OCI-LY7 (cell line): ENCODE data around the gene PTPRQ. TPM values are rescaled to one million over a fixed set of nuclear protein-coding genes. Genes with fewer than 3 reads are reported as not detected.

Source experiments
- BruUV-seq: library from RNA; stranded (reverse); fragments of 400-500 nt; replicated peaks from 2 replicates; lab custom pipeline; 2021; lab: Mats Ljungman, UMichigan
- CTCF ChIA-PET: fragments of 300-600 bp; sonication (Branson Sonifier 250); formaldehyde crosslinking; loops from one replicate; lab custom pipeline; 2022; ENCODE audit warnings: antibody characterized with exemption; ENCODE audit not compliant: unreplicated experiment; lab: Charles Lee
- POLR2A ChIA-PET: fragments of 300-600 bp; sonication (Branson Sonifier 250); formaldehyde crosslinking; loops from one replicate; lab custom pipeline; 2022; ENCODE audit warnings: antibody characterized with exemption; lab: Charles Lee
- DNase-seq: peaks from one replicate; pipeline ENCODE4 v3.0.0-alpha.2; 2015; ENCODE audit warnings: low spot score
- H2AFZ ChIP-seq: fragments of 200-600 bp; sonication (generic), shearing (Covaris generic); 2 replicates; pipeline ENCODE4 v1.6.1; 2014; ENCODE audit warnings: mild to moderate bottlenecking, antibody characterized with exemption, low read length, moderate library complexity
- H3K27ac ChIP-seq: fragments of 200-600 bp; sonication (generic); 2 replicates; pipeline ENCODE4 v1.5.1; 2014; ENCODE audit warnings: mixed run types, low read depth, mild to moderate bottlenecking, moderate library complexity, low read length, inconsistent platforms; ENCODE audit not compliant: poor library complexity, severe bottlenecking
- H3K36me3 ChIP-seq: fragments of 200-600 bp; sonication (generic); 2 replicates; pipeline ENCODE4 v1.6.1; 2014; ENCODE audit warnings: mild to moderate bottlenecking, antibody characterized with exemption, low read length, moderate library complexity, mixed read lengths; ENCODE audit not compliant: insufficient read depth
- H3K4me1 ChIP-seq: fragments of 200-600 bp; sonication (generic); 2 replicates; pipeline ENCODE4 v1.5.1; 2014; ENCODE audit warnings: mild to moderate bottlenecking, low read length; ENCODE audit not compliant: insufficient read depth, poor library complexity, severe bottlenecking
- H3K4me2 ChIP-seq: fragments of 200-600 bp; sonication (generic); 2 replicates; pipeline ENCODE4 v1.6.1; 2014; ENCODE audit warnings: mild to moderate bottlenecking, low read length
- H3K4me3 ChIP-seq: fragments of 200-600 bp; sonication (generic); 2 replicates; pipeline ENCODE4 v1.5.1; 2014; ENCODE audit warnings: mild to moderate bottlenecking, low read depth, low read length; ENCODE audit not compliant: poor library complexity, severe bottlenecking
- H3K79me2 ChIP-seq: fragments of 200-600 bp; sonication (generic); 2 replicates; pipeline ENCODE4 v1.6.1; 2016; ENCODE audit warnings: low read depth, mild to moderate bottlenecking, low read length, moderate library complexity, mixed read lengths; ENCODE audit not compliant: insufficient read depth
- H3K9me2 ChIP-seq: fragments of 200-600 bp; sonication (generic); 2 replicates; pipeline ENCODE4 v1.6.1; 2016; ENCODE audit warnings: mild to moderate bottlenecking, low read length, mixed read lengths; ENCODE audit not compliant: insufficient read depth
- H3K9me3 ChIP-seq: fragments of 200-600 bp; sonication (generic); 2 replicates; pipeline ENCODE4 v1.6.1; 2014; ENCODE audit warnings: mild to moderate bottlenecking, mixed run types, low read length, mixed read lengths
- H4K20me1 ChIP-seq: fragments of 200-600 bp; sonication (generic); 2 replicates; pipeline ENCODE4 v1.6.1; 2014; ENCODE audit warnings: mild to moderate bottlenecking, antibody characterized with exemption, low read length, moderate library complexity, mixed read lengths; ENCODE audit not compliant: insufficient read depth
- CTCF ChIP-seq: fragments of 200-600 bp; sonication (generic); conservative IDR thresholded peaks from 2 replicates; pipeline ENCODE4 v1.5.1; 2014; ENCODE audit warnings: mild to moderate bottlenecking, antibody characterized with exemption, low read length, moderate library complexity, mixed read lengths
- EZH2phosphoT487 ChIP-seq: fragments of 200-600 bp; sonication (generic); IDR thresholded peaks from 2 replicates; pipeline ENCODE4 v1.6.1; 2018; ENCODE audit warnings: low read depth, borderline replicate concordance, mild to moderate bottlenecking, mixed run types, antibody characterized with exemption, low read length, moderate library complexity, mixed read lengths
- intact Hi-C: fragments of 100-400 bp; cut with micrococcal nuclease; formaldehyde crosslinking; loops from one replicate; pipeline ENCODE4 v1.10.0; 2022; ENCODE audit not compliant: unreplicated experiment
- total RNA-seq, 2 experiments: library from RNA; depleted of rRNA in 1 of 2; stranded (reverse); fragments of >200 nt in 1 of 2; shearing (Covaris generic) in 1 of 2; gene quantifications; 2 replicates each; pipeline ENCODE4 v1.2.3, GENCODE V29; 2014 to 2022

PTPRQ gene
- total RNA-seq, 2 experiments from 2014 or later, result not detected

GRCh38 chr12:80625901-80626300 is 181.9 kb downstream of the PTPRQ start:
- Histone ChIP-seq H3K4me1 (no peaks in the 10 kb centered on the region), H3K9me2 (no peaks in the 10 kb centered on the region), H3K4me2 (no peak overlapping the region), H3K36me3 (no peaks in the 10 kb centered on the region), H3K4me3 (no peak overlapping the region), H4K20me1 (no peaks in the 10 kb centered on the region), H3K9me3 (no peaks in the 10 kb centered on the region), H2AFZ (no peak overlapping the region), H3K27ac (no peak overlapping the region), H3K79me2 (no peaks in the 10 kb centered on the region)
- intact Hi-C loops, result no loop called here
- no TSS peak for BruUV-seq
- no peak for TF ChIP-seq EZH2phosphoT487
- TF ChIP-seq CTCF, result no peak
- POLR2A ChIA-PET, result no interaction called here
- CTCF ChIA-PET, result no interaction called here
- no peak for DNase-seq

GRCh38 chr12:80627782-80628181 is 183.7 kb downstream of the PTPRQ start:
- H3K4me1 ChIP-seq, result no peaks in the 10 kb centered on the region
- H3K9me3 ChIP-seq, result no peaks in the 10 kb centered on the region
- H3K9me2 ChIP-seq, result no peaks in the 10 kb centered on the region
- H4K20me1 ChIP-seq, result no peaks in the 10 kb centered on the region
- BruUV-seq, result no TSS peak
- DNase-seq, result no peak
- H3K79me2 ChIP-seq, result no peaks in the 10 kb centered on the region
- no peak overlapping the region for H3K27ac ChIP-seq
- no peak for TF ChIP-seq CTCF
- TF ChIP-seq EZH2phosphoT487, result no peak
- H3K4me2 ChIP-seq, result no peak overlapping the region
- ChIA-PET POLR2A (no interaction called here), CTCF (no interaction called here)
- H3K4me3 ChIP-seq, result no peak overlapping the region
- no peak overlapping the region for H2AFZ ChIP-seq
- intact Hi-C loops, result no loop called here
- H3K36me3 ChIP-seq, result no peaks in the 10 kb centered on the region

- POLR2A ChIA-PET, result interaction anchor here (0.6 kb wide), 1 partner anchor 1248 kb away, joined by 3 read pairs; no protein-coding TSS in a partner anchor
- no peak overlapping the region for H2AFZ ChIP-seq
Measured at GRCh38 chr12:80632835-80633234, 188.8 kb downstream of the PTPRQ start.

More at GRCh38 chr12:80632835-80633234, 188.8 kb downstream of the PTPRQ start:
- H3K9me3 ChIP-seq, result no peaks in the 10 kb centered on the region
- H3K4me3 ChIP-seq, result no peak overlapping the region
- H3K9me2 ChIP-seq, result no peaks in the 10 kb centered on the region
- no peak overlapping the region for H3K27ac ChIP-seq
- no peaks in the 10 kb centered on the region for H3K36me3 ChIP-seq
- intact Hi-C loops, result no loop called here
- CTCF ChIA-PET, result no interaction called here
- no peaks in the 10 kb centered on the region for H4K20me1 ChIP-seq
- no peaks in the 10 kb centered on the region for H3K4me1 ChIP-seq
- TF ChIP-seq CTCF, result peak; percentile 71
- no peak for TF ChIP-seq EZH2phosphoT487
- peak; percentile 23 for DNase-seq
- H3K79me2 ChIP-seq, result no peaks in the 10 kb centered on the region
- no peak overlapping the region for H3K4me2 ChIP-seq
- BruUV-seq, result no TSS peak
